Fibroblast of upper back skin (primary cell): ENCODE data around the gene RPL28.
"Not testable (repeated sequence)": the region's sequence is repeated elsewhere in the genome, so short reads cannot be mapped to it uniquely, and the experiment has no call there.

Experiments used
- DNase-seq: peaks from one replicate; pipeline ENCODE4 v3.0.0-alpha.2; 2013

Gene RPL28

DNA sequence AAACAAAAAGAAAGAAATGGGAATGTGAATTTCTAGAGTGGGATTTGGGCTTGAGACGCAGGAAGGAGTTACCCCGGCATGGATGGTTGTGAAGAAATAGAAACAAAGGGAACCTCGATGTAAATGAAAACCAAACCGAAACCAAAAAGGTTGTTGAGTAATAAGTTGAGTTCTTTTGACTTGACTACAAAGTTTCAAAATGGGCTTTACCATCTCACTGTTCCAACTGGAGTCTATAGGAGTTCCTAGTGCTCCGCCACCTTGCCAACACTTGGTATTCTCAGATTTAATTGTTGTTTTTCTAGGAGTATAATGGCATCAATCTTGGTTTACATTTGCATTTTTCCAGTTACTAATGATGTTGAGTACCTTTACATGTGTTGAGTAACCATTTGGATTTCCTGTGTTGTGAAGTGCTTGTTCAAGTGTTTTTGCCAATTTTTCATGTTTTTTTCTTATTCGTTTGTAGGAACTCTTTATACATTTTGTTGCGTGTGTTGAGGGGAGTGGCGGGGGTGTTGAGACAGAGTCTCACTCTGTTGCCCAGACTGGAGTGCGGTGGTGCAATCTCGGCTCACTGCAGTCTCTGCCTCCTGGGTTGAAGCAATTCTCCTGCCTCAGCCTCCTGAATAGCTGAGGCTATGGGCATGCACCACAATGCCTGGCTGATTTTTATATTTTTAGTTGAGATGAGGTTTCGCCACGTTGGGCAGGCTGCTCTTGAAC, 12.6 kb downstream of the RPL28 start:
- DNase-seq = no peak

DNA sequence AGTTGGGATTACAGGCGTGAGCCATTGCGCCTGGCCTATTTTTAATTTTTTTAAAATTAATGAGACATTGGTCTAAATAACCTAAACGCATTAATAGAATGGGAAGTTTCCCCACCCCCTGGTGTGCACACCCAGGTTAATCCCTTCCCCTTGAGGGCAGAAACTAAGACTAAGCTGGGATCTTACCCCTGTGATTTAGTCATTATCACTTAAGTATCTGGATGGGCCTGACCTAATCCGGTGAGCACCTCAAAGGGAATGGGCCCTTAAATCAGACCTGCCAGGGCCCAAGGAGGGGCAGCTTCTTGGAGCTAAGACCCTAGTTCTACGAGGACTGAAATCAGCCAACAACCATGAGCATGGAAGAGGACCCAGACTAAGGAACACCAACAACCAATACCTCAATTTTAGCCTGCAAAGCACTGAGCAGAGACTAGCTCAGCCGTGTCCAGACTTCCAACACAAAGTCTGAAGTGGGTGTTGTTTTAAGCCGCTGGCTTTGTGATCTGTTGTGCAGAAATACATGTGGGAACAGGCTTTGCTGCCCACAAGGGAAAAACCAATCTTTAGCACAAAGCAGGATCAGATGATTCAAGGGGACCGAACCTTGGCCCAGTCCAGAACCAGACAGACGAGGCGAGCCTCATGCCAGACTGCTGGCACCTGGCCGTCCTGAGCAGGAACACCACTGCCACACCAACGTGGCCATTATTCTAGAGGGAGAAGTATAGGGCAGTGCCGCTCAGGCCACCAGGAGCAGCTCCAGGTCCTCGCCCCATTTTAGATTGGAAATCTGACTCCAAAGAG, 14.8 kb downstream of the RPL28 start:
- no peak for DNase-seq

- DNase-seq = not testable (repeated sequence)
These were observed 15.7 kb downstream of the RPL28 start for GRCh38 chr19:55401390-55401789.

GRCh38 chr19:55402509-55402908, 16.8 kb downstream of the RPL28 start:
- no peak for DNase-seq

- no peak for DNase-seq
These were observed 19.9 kb downstream of the RPL28 start for GRCh38 chr19:55405638-55406037.

DNA sequence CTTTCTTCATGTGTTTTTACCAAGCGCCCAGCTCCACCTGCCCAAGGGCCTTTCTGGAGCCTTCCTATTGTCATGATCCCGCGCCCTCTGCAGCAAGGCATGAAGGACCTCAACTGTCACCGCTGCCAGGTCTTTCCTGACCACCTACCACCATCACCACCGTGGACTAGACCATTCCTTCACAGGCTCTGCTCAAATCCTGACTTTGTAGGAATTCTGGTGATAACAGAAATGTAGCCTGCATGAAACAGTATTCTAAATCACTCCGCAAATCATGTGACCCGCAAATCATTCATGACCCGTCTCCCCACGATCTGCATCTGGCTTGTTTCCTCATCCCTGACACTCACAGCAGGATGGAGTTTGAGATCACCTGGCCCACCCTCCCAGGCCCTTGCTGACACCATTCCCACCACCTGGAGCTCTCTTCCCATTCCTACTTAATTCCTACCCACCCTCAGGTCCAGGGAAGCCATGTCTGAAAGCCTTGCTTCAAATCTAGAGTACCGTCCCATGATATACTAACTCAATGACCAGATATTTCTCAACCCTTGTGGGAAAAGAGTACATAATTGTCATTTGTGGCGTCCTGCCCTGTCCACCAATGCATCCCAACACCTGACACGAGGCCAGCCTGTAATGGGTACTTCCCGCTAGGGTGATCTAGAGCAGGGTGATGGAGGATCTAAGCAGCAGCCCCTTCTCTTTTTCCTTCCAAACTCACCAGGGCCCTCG, 20.5 kb downstream of the RPL28 start:
- DNase-seq = no peak

GRCh38 chr19:55406826-55407549, 21.3 kb downstream of the RPL28 start:
- no peak for DNase-seq

- not testable (repeated sequence) for DNase-seq
These were observed 21.7 kb downstream of the RPL28 start, which contains the start of gene UBE2S for GRCh38 chr19:55407550-55407799. Gene UBE2S, minus strand, starts transcription at chr19:55407788. Its CDS starts 199 bp downstream, at chr19:55407589.

GRCh38 chr19:55407800-55408532, 22.2 kb downstream of the RPL28 start:
- DNase-seq = peak; percentile 100

DNA sequence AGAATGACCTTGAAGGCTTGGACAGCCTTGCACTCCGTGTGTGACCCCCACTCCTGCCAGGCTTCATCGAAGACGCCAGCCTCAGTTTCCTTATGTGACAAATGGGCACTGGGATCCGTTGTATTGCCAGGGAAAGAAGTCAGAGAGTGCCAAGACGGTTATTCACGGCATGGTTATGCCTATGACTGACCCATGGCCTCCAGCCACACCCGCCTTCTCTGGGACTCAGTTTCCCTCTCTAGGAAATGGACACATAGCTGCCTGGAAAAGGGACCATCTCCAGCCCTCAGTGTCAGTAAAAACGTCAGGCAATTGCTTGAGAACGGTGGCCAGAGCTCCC, 22.8 kb downstream of the RPL28 start:
- DNase-seq = no peak

DNA sequence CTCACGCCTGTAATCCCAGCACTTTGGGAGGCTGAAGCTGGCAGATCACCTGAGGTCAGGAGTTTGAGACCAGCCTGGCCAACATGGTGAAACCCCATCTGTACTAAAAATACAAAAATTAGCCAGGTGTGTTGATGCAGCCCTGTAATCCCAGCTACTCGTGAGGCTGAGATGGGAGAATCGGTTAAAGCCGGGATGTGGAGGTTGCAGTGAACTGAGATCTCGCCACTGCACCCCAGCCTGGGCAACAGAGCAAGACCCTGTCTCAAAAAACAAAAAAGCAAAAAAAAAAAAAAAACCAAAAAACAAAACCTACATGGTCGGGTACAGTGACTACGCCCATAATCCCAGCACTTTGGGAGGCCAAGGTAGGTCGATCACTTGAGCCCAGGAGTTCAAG, 23.4 kb downstream of the RPL28 start:
- not testable (repeated sequence) for DNase-seq

DNA sequence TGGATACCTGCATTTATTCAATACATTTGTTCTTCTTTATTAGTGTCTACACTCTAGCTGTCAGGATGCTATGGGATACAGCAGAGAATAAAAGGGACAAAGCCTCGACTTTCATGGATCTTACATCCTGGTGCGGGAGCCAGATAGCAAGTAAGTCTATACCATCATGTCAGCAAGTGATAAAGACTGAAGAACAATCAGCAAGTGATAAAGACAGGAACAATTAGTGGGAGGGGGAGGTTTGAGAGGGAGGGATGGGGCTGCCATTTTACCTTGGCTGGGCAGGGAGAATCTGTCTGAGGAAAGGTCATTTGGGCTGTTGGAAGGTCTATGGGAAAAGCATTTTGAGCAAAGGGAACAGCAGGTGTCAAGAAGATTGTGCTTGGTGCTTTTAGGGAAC, 24.4 kb downstream of the RPL28 start:
- DNase-seq = no peak

DNA sequence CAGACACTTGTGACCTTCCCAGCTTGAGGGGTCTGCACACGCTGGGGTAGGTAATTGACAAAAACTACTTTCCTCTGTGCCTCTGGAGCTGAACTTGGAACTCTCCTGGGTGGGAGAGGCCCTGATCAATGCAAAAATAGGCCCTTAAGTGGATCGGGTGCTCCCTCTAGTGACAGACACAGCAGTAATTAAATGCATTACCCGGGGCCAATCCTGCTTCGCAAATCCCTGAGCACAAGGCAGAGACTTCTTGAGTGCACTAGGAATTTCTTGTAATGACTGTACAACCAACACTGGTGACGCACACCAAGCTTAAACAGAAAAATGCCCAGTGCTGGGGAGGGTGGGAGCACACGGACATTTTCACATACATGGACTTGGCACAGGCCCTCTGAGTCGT, 32.5 kb downstream of the RPL28 start:
- DNase-seq = peak; percentile 79

GRCh38 chr19:55419103-55419502, 33.4 kb downstream of the RPL28 start:
- DNase-seq = no peak

DNA sequence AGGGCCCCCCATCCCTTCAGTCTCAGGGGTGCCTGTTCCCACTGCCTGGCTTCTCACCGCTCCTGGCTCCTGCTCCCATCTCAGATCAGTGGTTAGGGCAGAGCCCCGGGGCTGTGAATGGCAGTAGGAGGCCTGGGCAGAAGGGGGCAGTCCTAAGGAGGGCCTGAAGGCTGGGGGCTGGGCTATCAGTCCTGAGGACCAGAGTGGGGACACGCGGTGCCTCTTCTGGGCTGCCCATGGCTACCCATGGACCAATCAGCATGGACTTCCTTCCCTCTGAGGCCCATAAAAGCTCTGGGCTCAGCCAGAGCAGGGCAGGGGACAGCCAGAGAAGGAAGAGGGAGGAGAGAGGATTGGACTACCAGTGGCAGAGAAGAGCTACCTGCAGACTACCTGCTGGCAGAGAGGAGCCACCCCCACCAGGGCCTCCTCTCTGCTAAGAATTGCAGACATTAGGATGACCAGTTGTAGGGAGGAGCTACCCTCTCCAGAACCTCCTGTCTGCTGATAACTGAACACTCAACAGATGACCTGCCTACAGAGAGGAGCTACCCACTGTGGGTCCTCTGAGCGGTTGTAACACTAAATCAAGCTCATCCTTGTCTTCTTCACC, 34.0 kb downstream of the RPL28 start:
- no peak for DNase-seq

- not testable (repeated sequence) for DNase-seq
These were observed 35.5 kb downstream of the RPL28 start for GRCh38 chr19:55421281-55421680.

DNA sequence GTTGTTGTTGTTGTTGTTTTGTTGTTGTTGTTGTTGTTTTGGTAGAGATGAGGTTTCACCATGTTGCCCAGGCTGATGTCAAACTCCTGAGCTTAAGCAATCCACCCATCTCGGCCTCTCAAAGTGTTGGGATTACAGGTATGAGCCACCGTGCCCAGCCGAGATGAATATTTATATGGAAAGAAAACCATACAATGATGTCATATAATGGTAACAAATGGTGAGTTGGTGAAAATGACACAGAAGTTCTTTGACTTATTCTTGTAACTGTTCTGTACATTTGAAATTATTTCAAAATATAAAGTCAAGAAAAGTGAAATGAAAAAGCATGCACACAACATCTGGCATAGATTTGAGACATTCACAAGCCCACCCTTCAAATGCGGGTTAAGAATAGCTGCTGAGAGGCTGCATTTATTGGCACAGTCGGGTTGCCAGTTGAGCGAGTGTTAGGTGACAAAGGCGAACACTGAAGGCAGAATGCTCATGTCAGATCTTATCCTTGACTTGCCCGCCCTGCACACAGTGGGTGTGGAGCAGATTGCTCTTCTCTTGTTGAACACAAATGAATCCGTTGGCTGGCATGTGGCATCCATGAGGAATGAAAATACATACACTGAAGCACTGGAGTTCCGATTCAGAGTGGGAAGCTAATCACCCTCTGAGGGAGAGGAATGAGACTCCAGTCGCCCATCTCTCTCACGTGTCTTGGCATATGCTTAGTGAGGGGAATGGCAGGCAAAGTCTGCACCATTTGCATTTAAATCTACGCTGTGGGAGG, 37.7 kb downstream of the RPL28 start:
- DNase-seq = no peak

- no peak for DNase-seq
These were observed 38.8 kb downstream of the RPL28 start for GRCh38 chr19:55424518-55424917.

GRCh38 chr19:55426042-55426441, 40.3 kb downstream of the RPL28 start:
- DNase-seq = no peak

DNA sequence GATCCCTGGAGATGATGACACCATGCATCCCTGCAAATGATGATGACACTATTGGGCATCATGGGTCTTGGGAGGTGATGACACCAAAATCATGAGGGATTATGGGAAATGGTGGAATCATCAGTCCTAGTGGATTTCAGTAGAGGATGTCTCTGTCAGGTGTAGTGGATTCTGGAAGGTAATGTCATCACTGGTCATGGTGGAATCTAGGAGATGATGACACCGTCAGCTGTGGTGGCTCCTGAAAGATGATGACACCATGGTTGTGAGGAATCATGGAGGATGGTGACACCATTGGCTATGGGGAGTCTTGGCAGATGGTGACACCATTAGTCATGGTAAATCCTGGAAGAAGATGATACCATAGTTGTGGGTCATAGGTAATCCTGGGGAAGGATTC, 45.5 kb downstream of the RPL28 start:
- no peak for DNase-seq

GRCh38 chr19:55432241-55432959, 46.7 kb downstream of the RPL28 start:
- DNase-seq = no peak
